ENCODE data around the gene SCAI.
"Not testable (repeated sequence)": the region's sequence is repeated elsewhere in the genome, so short reads cannot be mapped to it uniquely, and the experiment has no call there.

Gene SCAI

GRCh38 chr9:125169895-125170294 lies 26.6 kb upstream of the SCAI start:
- Histone ChIP-seq H3K4me2 (ENCODE audit: low read length) (no peak overlapping the region), H3K14ac (ENCODE audit: low read length) (no peak overlapping the region)

GRCh38 chr9:125166762-125167161 lies 23.4 kb upstream of the SCAI start:
- Histone ChIP-seq H3K36me3 (ENCODE audit: control insufficient read depth in 1 of 2, insufficient read depth in 2 of 2, low read length in 2 of 2) (peaks cover 2 to 3% of the 10 kb centered on the region in 2 experiments), H3K9me3 (ENCODE audit: insufficient read depth, low read depth, low read length) (no peaks in the 10 kb centered on the region), H3K4me1 (ENCODE audit: control insufficient read depth in 1 of 2, insufficient read depth in 2 of 2, low read length in 2 of 2) (no peaks in the 10 kb centered on the region), H3K27me3 (ENCODE audit: insufficient read depth, low read length) (no peaks in the 10 kb centered on the region), H3K27ac (ENCODE audit: low read depth, low read length) (no peak overlapping the region), H3K4me3 (ENCODE audit: low read depth, low read length) (no peak overlapping the region), H4K12ac (ENCODE audit: low read depth, low read length) (no peak overlapping the region), H3K9ac (ENCODE audit: low read length) (no peak overlapping the region), H3K23ac (ENCODE audit: low read length) (no peak overlapping the region), H3K4ac (ENCODE audit: low read depth, low read length) (no peak overlapping the region), H4K8ac (ENCODE audit: low read depth, low read length) (no peak overlapping the region), H3K79me1 (ENCODE audit: low read length) (no peaks in the 10 kb centered on the region), H3K14ac (ENCODE audit: low read length) (no peak overlapping the region), H2BK120ac (ENCODE audit: insufficient read depth, low read length, poor library complexity) (no peak overlapping the region), H2AK5ac (ENCODE audit: low read length) (no peak overlapping the region), H2BK5ac (ENCODE audit: low read depth, low read length, poor library complexity) (no peak overlapping the region), H3K4me2 (ENCODE audit: low read length) (no peak overlapping the region), H4K91ac (ENCODE audit: low read depth, low read length) (no peak overlapping the region), H3K18ac (ENCODE audit: low read length) (no peak overlapping the region), H2BK12ac (ENCODE audit: low read length) (no peak overlapping the region), H3K79me2 (ENCODE audit: control insufficient read depth, insufficient read depth, low read length, poor library complexity) (no peaks in the 10 kb centered on the region), H2AFZ (ENCODE audit: insufficient read depth, low read length, poor library complexity) (no peak overlapping the region)
- WGBS (ENCODE audit: extremely low coverage, insufficient coverage, insufficient read length), result no CpG with 5 or more reads among the region's 2 CpGs
- no peak for DNase-seq

More at GRCh38 chr9:125169895-125170294, 26.6 kb upstream of the SCAI start:
- no peak for DNase-seq
- Histone ChIP-seq H3K9me3 (ENCODE audit: insufficient read depth, low read depth, low read length) (no peaks in the 10 kb centered on the region), H3K9ac (ENCODE audit: low read length) (no peak overlapping the region), H3K27ac (ENCODE audit: low read depth, low read length) (no peak overlapping the region), H2AK5ac (ENCODE audit: low read length) (no peak overlapping the region), H4K12ac (ENCODE audit: low read depth, low read length) (no peak overlapping the region), H3K4me3 (ENCODE audit: low read depth, low read length) (no peak overlapping the region), H4K91ac (ENCODE audit: low read depth, low read length) (no peak overlapping the region), H3K23ac (ENCODE audit: low read length) (no peak overlapping the region), H3K4ac (ENCODE audit: low read depth, low read length) (no peak overlapping the region), H3K79me2 (ENCODE audit: control insufficient read depth, insufficient read depth, low read length, poor library complexity) (no peaks in the 10 kb centered on the region), H3K4me1 (ENCODE audit: control insufficient read depth in 1 of 2, insufficient read depth in 2 of 2, low read length in 2 of 2) (no peaks in the 10 kb centered on the region), H3K79me1 (ENCODE audit: low read length) (no peaks in the 10 kb centered on the region), H4K8ac (ENCODE audit: low read depth, low read length) (no peak overlapping the region), H2BK12ac (ENCODE audit: low read length) (no peak overlapping the region), H2BK5ac (ENCODE audit: low read depth, low read length, poor library complexity) (no peak overlapping the region), H3K27me3 (ENCODE audit: insufficient read depth, low read length) (no peaks in the 10 kb centered on the region), H3K36me3 (ENCODE audit: control insufficient read depth in 1 of 2, insufficient read depth in 2 of 2, low read length in 2 of 2) (peaks cover 2 to 7% of the 10 kb centered on the region in 2 experiments), H2BK120ac (ENCODE audit: insufficient read depth, low read length, poor library complexity) (no peak overlapping the region), H3K18ac (ENCODE audit: low read length) (no peak overlapping the region), H2AFZ (ENCODE audit: insufficient read depth, low read length, poor library complexity) (no peak overlapping the region)

- H3K9me3 ChIP-seq (ENCODE audit: insufficient read depth, low read depth, low read length); H3K14ac ChIP-seq (ENCODE audit: low read length); H2BK120ac ChIP-seq (ENCODE audit: insufficient read depth, low read length, poor library complexity); H4K91ac ChIP-seq (ENCODE audit: low read depth, low read length); H3K23ac ChIP-seq (ENCODE audit: low read length); H3K4ac ChIP-seq (ENCODE audit: low read depth, low read length); H2BK5ac ChIP-seq (ENCODE audit: low read depth, low read length, poor library complexity); H3K36me3 ChIP-seq (ENCODE audit: control insufficient read depth in 1 of 2, insufficient read depth in 2 of 2, low read length in 2 of 2); H3K9ac ChIP-seq (ENCODE audit: low read length); H4K8ac ChIP-seq (ENCODE audit: low read depth, low read length); H4K12ac ChIP-seq (ENCODE audit: low read depth, low read length); H3K79me1 ChIP-seq (ENCODE audit: low read length); H3K4me3 ChIP-seq (ENCODE audit: low read depth, low read length); H3K18ac ChIP-seq (ENCODE audit: low read length); H3K27me3 ChIP-seq (ENCODE audit: insufficient read depth, low read length); H2AFZ ChIP-seq (ENCODE audit: insufficient read depth, low read length, poor library complexity); H2BK12ac ChIP-seq (ENCODE audit: low read length); H3K4me1 ChIP-seq (ENCODE audit: control insufficient read depth in 1 of 2, insufficient read depth in 2 of 2, low read length in 2 of 2); H3K4me2 ChIP-seq (ENCODE audit: low read length); H2AK5ac ChIP-seq (ENCODE audit: low read length); H3K27ac ChIP-seq (ENCODE audit: low read depth, low read length); H3K79me2 ChIP-seq (ENCODE audit: control insufficient read depth, insufficient read depth, low read length, poor library complexity): not testable (repeated sequence)
- no CpG with 5 or more reads among the region's 6 CpGs for whole genome bisulfite sequencing (ENCODE audit: extremely low coverage, insufficient coverage, insufficient read length)
- DNase-seq, result peak; percentile 51 to 82
Observed at GRCh38 chr9:125162891-125163290, 19.6 kb upstream of the SCAI start.

GRCh38 chr9:125161284-125161918 lies 18.1 kb upstream of the SCAI start:
- peaks cover 0 to 1% of the 10 kb centered on the region in 2 experiments for H3K36me3 ChIP-seq (ENCODE audit: control insufficient read depth in 1 of 2, insufficient read depth in 2 of 2, low read length in 2 of 2)
- no peaks in the 10 kb centered on the region for H3K9me3 ChIP-seq (ENCODE audit: insufficient read depth, low read depth, low read length)
- H2BK120ac ChIP-seq (ENCODE audit: insufficient read depth, low read length, poor library complexity), result no peak overlapping the region
- H2AK5ac ChIP-seq (ENCODE audit: low read length), result no peak overlapping the region
- H4K91ac ChIP-seq (ENCODE audit: low read depth, low read length), result no peak overlapping the region
- H3K14ac ChIP-seq (ENCODE audit: low read length), result no peak overlapping the region
- peak; percentile 26 to 72 for DNase-seq
- H3K79me2 ChIP-seq (ENCODE audit: control insufficient read depth, insufficient read depth, low read length, poor library complexity), result no peaks in the 10 kb centered on the region
- no peak overlapping the region for H4K12ac ChIP-seq (ENCODE audit: low read depth, low read length)
- no peaks in the 10 kb centered on the region for H3K4me1 ChIP-seq (ENCODE audit: control insufficient read depth in 1 of 2, insufficient read depth in 2 of 2, low read length in 2 of 2)
- H3K27me3 ChIP-seq (ENCODE audit: insufficient read depth, low read length), result no peaks in the 10 kb centered on the region
- WGBS (ENCODE audit: extremely low coverage, insufficient coverage, insufficient read length), result no CpG with 5 or more reads among the region's 3 CpGs
- no peak overlapping the region for H3K4ac ChIP-seq (ENCODE audit: low read depth, low read length)
- H4K8ac ChIP-seq (ENCODE audit: low read depth, low read length), result no peak overlapping the region
- H2AFZ ChIP-seq (ENCODE audit: insufficient read depth, low read length, poor library complexity), result no peak overlapping the region
- H2BK12ac ChIP-seq (ENCODE audit: low read length), result no peak overlapping the region
- H3K79me1 ChIP-seq (ENCODE audit: low read length), result no peaks in the 10 kb centered on the region
- no peak overlapping the region for H3K4me2 ChIP-seq (ENCODE audit: low read length)
- no peak overlapping the region for H3K27ac ChIP-seq (ENCODE audit: low read depth, low read length)
- H3K9ac ChIP-seq (ENCODE audit: low read length), result no peak overlapping the region
- no peak overlapping the region for H2BK5ac ChIP-seq (ENCODE audit: low read depth, low read length, poor library complexity)
- no peak overlapping the region for H3K23ac ChIP-seq (ENCODE audit: low read length)
- H3K18ac ChIP-seq (ENCODE audit: low read length), result no peak overlapping the region
- H3K4me3 ChIP-seq (ENCODE audit: low read depth, low read length), result no peak overlapping the region

All from trophoblast cell (in vitro differentiated cells and primary cell).